Stimulated activated CD4-positive, alpha-beta T cell treated with anti-CD3 and anti-CD28 coated beads, Interleukin-12 subunit alpha, Interleukin-12 subunit beta, amount 100 ng/mL, for 4 hours (primary cell): ENCODE results near the gene ADARB2.
"Not testable (repeated sequence)": the region's sequence is repeated elsewhere in the genome, so short reads cannot be mapped to it uniquely, and the experiment has no call there.

Source experiments
- DNase-seq: peaks from one replicate; pipeline ENCODE4 v3.0.0-alpha.2; 2020

Gene ADARB2

DNA sequence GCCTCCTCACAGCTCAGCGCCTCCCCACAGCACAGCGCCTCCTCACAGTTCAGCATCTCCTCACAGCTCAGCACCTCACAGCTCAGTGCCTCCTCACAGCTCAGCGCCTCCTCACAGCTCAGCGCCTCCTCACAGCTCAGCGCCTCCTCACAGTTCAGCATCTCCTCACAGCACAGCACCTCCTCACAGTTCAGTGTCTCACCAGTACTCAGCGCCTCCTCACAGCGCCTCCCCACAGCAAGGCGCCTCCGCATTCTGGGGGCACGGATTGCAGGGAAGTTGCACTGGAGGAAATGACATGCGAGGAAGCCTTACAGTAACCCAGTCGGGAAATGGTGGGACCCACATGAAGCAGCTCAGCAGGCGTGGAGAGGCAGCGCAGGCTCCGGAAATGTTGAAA lies 409.6 kb downstream of the ADARB2 start:
- DNase-seq, result no peak

DNA sequence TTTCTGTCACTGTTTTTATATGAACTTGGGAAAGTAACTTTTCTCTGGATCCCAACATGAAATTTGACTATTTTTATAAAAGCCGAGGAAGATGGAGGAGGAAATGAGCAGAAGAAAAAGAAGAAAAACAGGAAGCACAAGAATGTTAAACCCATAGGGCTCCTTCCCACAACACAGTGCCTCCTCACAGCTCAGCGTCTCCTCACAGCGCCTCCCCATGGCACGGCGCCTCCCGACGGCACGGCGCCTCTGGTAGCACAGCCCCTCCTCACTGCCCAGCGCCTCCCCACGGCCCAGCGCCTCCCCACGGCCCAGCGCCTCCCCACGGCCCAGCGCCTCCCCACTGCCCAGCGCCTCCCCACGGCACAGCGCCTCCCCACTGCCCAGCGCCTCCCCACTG lies 410.8 kb downstream of the ADARB2 start:
- DNase-seq, result not testable (repeated sequence)

DNA sequence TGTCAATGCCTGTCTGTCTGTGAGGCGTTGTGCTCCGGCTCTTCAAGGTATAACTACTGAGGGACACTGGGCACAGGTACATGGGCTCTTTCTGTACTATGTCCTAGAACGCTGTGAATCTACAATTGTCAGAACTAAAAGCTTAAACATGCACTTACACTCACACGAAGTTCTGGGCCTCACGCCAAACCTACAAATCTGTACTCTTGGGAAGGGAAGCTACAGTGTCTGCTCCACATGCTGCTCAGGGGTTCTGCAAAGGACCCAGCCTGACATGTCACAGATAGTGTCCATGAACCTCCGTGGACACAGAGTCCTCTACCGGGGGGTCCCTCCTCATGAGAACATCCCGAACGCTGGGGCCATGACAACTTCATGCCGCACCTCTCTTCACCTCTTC lies 412.4 kb downstream of the ADARB2 start:
- DNase-seq, result no peak

DNA sequence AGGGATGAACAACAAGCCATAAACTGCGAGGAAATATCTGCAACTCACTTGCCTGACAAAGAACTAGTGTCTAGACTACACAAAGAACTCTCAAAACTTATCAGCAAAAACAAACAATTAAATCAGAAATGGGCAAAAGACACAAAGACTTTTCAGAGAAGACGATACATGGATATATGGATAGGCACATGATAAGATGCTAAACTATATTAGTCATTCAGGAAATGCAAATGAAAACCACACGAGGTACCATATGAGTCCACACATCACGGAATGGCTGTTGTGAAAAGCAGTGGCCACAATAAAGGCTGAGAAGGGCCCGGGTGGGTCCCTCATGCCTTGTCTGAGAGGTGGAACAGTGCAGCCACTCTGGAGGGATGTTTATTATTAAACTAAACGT lies 413.4 kb downstream of the ADARB2 start:
- DNase-seq, result no peak

DNA sequence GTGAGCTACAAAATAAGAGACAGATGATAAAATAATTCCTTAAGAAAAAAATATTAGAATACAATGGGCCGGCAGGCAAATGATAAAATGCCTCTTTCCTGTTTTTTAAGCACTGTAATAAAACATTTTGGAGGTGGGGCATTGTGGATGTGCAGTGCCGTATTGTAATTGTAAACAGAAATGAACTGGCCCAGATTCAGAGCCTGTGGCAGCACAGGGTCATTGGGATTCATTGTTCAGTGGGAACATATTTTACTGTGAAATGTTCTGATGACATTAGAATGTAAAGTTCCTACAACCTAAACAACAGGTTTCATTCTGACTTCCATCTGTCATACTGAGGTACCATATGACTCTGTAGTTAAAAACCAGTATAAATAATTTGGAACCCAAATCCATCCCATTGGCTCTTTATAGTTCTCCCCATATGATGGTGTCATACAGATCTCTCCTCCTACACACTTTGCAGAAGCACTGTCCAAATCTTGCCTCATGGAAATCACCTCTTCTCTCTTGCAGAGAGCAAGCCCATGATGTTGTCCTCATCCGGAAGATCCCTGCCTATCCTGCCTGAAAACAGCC lies 416.5 kb downstream of the ADARB2 start:
- no peak for DNase-seq

DNA sequence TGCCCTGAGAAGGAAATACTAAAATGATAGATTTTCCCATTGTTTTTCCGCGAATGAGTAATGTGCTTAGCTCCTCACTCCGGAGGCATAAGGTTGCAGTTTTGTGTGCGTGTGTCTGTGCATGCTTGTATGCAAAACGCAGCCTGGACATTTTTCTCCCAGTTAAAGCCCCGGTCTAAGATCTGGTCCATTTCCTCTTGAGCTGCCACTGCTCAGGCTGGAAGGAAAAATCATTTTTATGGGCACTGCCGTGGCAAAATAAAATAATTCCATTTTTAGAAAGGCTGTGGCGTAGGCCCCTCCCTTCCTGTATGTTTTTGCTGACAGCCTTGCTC lies 420.5 kb downstream of the ADARB2 start:
- DNase-seq, result no peak

DNA sequence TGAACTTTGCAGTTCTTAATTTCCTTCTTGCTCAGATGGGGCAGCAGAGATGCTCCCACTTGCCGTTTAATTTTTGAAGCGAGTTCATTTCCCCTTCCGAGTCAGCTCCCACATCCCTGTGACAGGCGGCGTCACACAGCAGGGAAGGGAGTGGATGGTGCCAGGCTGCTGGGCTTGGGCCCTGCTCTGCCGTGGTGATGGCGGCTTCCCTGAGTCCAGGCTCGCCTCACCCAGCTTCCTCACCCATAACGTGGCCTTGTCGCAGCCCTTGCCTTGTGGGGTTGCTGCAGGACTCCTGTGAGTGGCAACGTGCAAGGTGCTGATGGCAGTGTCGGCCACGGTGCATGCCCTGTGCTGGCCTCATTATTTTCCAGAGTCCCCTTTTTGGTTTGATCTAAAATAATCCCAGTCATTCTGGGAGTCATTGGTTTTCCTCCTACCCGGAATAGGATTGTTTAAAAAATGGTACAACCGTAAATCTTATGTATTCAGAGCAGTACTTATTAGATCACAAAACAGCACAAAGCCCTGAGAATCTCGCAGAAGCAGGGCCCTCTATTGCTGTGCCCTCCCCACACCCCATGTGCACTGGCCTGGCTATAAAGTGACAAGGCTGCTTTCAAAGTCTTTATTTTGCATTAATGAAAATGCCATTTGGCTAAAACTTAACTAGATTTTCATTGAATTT lies 421.1 kb downstream of the ADARB2 start:
- DNase-seq, result no peak

DNA sequence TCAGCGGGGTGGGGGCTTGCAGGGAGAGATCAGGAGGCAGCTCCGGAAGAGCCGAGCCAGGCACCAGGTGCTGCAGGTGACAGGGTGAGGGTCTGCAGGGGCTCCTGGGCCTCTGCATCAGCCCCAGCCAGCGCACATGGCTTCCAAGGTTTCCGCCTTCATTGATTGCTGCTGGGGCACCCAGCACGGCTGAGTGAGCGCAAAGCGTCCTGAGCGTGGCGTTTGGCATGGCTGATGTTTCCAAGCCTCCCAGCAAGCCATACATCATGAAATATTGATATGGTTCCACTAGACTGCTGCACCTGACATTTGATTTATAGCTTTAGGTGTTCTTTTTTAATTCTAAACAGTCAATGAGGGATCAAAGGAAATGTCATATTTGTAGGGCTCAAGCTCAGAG lies 422.1 kb downstream of the ADARB2 start:
- no peak for DNase-seq

DNA sequence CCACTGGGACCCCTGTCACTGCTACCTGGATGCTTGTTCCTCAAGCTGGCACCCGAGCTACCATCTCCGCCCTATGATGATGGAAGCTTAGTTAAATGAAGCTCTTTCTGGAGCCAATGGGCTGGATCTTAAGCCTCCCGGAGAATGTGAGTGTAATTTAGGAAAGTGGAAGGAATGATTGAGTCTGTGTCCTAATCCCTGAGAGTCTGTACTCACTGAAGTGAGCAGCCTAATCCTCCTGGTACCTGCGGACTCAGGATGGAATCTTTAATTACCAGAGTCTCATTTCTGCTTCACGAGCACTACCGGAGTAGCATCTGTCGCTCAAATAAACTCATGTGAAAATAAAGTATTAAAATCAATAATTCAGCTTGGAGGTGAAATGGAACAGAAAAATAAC lies 425.6 kb downstream of the ADARB2 start:
- DNase-seq, result no peak

DNA sequence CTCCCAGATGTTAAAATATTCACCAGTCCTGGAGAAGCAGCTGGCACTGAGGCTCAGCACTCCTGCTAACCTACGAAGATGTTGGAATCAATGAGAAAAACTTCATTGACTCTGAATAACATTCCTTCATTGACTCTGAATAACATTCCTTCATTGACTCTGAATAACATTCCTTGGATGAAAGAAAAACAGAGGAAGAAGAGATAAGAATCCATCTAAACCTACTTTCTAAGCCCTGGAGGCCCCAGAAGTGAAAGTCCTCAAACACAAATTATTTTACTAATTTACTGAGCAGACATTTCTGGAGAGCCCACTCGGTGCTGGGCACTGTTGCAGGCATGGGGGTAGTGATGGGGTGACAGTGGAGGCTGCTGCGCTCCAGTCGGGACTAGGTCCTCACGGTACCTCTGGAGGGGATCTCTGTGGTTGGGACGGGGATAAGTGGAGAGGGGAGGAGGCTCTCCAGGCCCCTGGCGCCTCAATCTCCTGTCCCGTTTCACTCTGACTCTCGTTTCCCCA lies 427.0 kb downstream of the ADARB2 start:
- no peak for DNase-seq

DNA sequence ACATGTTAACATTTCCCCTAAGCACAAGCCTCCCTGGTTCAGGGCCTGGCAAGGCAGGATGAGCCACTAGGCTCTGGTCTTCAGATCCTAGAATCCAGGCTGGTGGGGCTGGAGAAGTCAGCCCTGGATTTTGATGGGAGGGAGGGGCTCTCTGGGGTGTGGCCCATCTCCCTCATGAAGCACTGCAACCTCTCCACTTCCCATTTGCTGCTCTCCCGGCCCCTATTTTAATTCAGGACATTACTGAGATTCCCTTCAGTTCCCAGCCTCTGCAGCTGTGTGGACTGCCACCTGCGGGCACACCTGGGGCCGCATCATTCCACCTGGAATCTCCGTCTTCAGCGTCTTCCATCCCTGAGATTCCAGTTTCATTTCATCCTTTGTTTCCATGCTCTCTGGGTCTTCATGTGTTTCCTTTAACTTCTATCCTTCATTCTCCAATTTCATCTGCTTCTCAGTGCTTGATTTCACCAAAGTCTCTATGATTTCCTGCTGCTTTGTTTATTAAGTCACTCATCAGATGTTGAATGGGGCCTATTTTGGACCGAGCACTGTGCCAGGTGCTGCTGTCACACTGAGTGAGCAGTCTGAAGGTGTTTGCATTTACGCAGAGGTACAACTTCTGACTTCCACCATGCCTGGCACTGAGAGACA lies 427.6 kb downstream of the ADARB2 start:
- DNase-seq, result no peak

DNA sequence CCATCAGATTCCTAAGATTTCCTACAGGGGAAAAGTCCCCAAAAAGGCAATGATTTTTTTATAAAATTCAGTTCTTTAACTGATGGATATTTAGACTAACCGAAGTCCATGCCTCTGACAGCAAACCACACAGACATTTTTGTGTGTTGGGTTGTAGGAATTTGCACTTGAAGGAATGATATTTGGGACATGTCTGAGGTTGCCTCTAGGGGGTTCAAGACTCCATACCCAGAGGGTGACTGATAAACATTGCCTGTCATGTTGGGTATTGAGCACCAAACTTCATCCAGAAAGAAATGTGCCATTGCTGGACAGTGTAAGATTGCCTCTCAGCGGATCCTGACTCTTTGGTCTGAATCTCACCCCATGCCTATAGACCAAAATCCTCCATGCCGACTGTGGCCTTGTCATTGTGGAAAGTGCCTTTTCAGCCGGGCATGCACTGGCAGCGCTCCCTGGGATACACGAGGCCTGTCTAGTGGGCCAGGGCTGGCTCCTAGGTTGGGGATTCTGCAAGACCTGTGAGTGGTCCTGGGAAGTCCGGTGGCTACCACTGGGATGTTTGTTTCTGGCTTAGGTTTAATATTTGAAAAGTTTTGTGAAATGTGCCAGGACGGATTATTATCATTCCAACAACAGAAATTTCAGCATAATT lies 428.2 kb downstream of the ADARB2 start:
- DNase-seq, result no peak

DNA sequence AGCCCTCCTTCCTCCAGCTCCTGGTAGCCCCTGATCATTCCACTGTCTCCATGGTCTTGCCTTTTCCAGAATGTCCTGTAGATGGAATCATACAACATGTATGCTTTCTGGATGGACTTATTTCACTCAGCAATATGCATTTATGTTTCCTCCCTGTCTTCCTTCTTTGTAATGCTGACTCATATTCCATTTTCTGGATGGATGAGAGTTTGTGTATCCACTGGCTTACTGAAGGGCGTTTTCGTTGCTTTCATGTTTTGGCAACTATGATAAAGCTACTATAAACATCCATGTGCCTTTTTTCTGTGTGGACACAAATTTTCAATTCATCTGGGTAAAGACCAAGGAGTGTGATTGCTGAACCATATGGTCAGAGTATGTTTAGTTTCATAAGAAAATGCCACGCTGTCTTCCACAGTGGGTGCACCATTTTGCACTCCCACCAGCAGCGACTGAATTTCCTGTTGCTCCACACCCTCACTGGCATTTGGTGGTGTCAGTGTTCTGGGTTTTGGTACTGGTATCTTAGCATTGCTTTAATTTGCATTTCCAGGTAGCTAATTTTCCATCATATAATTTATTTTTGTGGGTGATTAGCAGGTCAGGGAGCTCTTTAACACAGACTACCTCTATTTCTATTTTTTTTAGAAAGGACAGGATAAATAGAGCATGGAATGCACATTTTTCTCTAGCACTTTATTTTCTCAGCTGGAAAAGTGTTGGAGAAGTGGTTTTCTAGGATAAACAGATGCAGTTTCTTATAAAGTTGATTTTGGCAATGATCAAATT lies 429.0 kb downstream of the ADARB2 start:
- no peak for DNase-seq

DNA sequence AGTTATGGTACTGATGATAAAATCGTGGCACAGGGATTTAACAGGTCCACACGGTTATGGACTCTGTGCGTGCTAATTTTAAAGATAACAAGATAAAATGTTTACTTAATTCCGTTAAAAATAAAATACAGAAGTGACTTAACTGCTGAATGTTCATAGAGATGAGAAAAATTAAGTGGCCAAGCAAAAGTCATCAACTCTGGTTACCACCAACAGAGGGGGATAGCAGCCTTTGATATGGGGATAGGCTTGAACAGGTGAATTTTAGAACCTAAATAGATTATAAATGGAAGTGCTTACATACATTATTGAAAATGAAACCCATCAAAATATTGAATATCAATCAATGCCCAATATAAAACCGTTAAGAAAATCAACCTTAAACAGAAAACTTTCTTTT lies 436.2 kb downstream of the ADARB2 start:
- no peak for DNase-seq

DNA sequence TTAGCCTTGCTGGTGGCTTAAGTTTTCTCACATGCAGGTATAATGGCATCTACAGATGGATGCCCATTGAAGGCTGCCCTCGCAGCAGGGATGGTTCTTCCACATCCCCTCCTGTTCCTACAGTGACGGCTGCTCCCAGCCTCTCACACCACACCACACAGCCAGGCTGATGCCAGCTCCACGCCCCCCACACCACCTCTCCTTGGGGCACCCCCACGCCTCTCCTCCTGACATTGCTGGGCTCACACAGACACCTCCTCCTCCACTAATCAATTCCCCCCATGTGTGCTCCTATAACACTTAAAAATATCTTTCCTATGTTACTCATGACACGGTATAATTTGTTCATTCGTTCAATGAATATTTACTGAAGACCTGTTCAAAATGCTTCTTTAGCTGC lies 437.1 kb downstream of the ADARB2 start:
- DNase-seq, result no peak

DNA sequence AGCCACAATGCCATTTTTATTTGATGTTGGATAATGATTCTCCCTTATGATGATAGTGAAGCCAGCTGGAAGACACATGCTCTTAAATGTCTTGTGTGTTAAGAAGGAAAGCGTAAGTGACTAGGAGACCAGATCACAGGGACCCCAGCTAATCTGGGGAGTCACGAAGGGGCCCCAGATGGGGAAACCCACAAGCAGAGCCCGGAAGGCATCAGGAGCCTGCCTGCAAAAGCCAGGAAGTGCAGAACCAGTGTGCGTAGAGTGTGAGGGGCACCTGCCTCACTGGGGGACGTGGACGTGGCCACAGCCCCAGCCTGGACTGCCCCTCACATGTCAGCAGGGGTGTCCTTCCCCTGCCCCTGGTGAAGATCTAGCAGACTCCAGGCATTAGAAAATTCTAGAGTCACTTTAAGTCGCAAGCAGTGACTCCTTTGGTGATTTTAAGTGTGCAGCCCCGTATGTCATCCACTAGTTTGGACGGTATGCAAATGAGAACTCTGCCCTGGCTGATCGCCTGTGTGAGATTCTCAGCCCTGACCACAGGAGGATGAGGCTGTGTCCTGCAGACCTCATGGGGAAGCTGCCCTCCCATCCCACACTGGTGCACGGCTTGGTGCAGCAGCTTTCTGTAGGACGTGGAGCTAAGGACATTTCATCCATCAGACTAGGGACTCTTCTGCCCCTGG lies 438.1 kb downstream of the ADARB2 start:
- DNase-seq, result no peak

DNA sequence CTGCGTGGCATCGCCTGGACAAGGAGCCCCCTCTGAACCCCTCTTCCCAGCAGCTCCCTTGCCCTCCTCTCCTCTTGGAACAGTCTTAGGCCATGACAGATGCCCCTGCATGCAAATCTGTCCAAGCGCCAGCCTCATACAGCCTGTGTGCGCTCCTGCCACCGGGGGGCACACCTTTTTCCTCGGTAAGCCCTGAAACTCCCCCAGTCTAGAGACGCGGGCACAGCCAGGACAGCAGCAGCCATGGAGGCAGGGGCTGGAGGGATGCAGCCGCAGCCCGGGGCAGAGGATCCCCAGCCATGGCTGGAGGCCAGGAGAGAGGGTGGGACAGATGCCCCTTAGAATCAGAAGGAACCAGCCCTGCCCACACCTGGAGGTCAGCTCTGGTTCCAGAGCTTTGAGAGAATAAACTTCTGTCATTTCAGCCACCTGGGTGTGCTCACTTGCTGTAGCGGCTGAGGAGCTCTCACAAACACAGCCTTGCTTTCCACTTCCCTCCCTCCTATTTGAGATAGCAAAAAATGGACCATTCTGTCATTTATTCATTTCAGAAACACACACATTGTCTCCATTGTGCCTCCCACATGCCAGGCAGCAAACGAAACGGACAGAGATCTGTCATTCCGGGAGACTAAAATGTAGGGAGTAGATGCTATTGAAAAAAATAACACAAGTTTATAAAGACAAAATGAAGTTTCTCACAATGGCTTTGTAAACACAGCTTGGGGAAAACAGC lies 439.6 kb downstream of the ADARB2 start:
- DNase-seq, result no peak

DNA sequence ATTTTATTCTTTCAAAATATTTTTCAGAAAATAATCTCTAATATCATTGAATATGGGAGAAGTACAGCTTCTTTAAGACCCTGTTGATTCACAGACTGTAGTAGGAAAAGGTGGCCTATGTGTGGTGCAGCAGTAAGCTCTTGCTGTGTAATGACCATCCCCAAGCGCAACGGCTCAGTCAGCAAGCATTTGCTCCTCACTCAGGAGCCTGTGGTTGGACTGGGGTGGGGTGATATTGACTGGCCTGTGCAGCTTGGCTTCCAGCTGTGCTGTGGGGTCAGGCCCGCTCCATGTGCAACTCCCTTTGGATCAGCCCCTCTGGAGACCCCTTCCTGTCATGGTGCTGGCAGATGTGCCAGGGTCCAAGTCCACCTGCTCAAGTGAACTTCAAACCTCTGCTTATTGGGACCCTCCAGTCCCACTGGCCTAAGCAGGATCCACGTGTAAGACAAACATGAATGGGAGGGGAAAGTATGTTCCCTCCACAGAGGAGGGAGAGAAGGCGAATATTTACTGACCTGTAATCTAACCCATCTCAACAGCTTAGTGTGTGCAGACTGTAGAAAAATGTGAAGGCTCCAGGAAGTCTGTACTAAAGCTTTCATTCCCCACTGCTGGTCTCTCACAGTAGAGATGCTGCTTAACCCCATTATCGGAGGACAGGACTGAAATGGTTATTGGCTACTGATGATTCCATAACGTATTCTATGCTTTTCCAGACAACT lies 441.4 kb downstream of the ADARB2 start:
- DNase-seq, result no peak

DNA sequence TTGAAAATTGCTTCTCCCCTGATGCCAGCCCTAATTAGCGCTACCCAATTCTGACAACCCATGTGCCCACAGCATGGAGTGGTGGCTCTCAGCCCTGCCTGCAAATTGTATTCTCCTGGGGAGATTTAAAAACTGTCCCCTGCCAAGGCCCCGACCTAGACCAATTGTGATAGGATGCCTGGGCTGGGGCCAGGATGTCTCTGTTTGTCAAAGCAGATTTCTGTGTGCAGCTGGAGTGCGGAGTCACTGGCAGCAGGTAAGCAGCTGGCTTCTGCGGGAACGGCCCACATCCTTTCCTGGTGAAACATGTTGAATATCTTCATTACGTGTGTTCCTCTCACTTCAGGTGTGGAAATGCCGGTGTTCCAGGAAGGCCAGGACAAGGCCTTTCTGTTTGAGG lies 442.6 kb downstream of the ADARB2 start:
- no peak for DNase-seq

DNA sequence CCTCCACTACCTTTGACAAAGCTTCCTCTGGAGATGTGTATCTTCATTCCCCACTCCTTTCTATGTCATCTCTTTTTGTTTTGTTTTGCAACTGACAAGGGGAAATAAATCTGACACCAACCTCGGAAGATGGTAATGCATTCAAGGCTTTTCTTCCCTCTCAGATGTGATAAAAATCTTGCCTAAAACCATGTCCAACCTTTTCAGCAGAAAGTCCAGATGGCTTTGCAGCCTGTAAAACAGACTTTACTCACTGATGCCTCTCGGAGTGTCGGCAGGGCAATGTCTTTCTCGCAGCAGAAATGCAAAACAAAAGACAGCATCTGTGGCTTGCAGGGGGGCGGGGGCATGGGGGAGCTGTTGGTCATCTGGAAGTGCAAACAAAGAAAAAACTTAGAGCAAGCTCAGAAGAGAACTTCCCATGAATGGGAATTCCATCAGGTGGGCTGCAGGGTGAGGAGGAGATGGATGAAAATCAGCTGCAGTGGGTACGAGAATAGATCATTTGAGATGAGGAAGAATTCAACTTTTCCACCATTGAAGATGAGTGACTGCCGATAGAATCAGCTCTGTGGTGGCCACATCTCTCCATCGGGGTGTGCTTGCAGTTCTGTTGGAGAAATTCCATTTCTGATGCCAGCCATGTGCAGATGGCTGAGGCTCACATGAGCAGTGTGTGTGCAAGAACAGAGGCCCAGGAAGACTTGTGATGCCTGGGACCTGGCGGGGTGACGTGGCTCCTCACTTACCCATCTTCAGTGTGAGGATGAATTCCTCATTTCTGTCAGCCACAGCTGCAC lies 443.5 kb downstream of the ADARB2 start:
- DNase-seq, result no peak
